ENCODE results near the gene MRPL58. TPM values are rescaled to one million over a fixed set of nuclear protein-coding genes. Genes with fewer than 3 reads are reported as not detected.

The MRPL58 gene
- polyA plus RNA-seq, 4 donors = 26.8 to 29.3 (median 27.7) TPM

DNA sequence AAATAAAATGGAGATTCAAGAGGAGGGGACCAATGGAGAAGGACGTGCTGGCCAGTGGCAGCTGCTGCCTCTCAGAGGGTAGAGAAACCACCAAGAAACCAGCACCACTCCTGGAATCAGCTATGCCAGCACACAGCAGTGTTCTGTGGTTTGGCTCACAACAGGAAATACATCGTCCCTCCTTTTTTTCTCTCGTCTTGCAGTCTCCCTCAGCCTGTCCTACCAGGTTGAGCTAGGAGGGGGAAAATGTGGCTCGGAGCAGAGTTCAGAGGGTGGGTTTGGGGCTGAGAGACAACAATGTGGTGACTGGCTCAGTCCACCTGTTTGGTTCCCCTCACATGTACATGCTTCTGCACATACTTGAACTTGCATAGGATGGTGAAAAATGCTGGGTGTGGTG is 55.4 kb downstream of the MRPL58 start:
- no peak for DNase-seq (ENCODE audit: low read depth in 4 of 4, low spot score in 2 of 4)

DNA sequence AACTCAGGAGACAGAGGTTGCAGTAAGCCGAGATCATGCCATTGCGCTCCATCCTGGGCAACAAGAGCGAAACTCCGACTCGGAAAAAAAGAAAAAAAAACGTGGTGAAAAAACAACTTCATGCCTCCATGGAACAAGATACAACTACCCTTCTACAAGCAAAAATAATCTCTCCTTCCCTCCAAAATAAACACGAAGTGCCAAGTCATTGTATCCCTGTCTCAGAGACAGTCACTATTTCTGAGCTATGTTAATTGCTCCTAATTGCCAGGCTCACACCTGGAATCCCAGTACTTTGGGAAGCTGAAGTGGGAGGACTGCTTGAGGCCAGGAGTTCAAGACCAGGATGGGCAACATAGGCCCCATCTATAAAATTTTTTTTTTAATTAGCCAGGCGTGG is 56.3 kb downstream of the MRPL58 start:
- DNase-seq (ENCODE audit: low read depth in 4 of 4, low spot score in 2 of 4) = no peak

DNA sequence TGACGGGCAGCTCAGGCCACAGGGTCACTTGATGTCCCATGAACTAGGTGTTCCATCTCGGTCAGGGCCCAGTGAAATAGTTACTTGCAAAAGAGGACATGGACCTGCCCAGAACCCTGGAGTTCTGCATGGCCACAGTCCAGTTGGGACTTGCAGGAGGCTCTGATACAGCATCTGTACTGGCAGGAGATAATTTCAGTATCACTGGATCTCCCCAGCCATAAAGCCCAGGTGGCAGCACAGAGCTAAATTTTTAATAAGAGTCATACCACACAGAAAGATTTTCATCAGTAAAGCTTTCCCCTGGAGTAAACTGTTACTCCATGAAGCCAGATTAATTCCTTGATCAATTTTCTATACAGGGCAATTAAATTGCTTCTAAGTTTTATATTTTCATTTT is 57.3 kb downstream of the MRPL58 start:
- DNase-seq (ENCODE audit: low read depth in 4 of 4, low spot score in 2 of 4) = no peak

Other genes starting within 250 kb of the MRPL58 start
- 10 to 100 TPM; 38.9 to 55.6 (median 47.7) TPM for gene NAT9, start 236.3 kb upstream of the MRPL58 start, polyA plus RNA-seq (ENCODE audit: insufficient read length in 4 of 4)
- under 1 TPM; 0.17 to 0.35 (median 0.21) TPM for gene GRIN2C, start 152.8 kb upstream of the MRPL58 start, polyA plus RNA-seq (ENCODE audit: insufficient read length in 4 of 4)
- 10 to 100 TPM in 1 of 4 donors, 1 to 10 TPM in 3; 4.1 to 11.6 (median 9.2) TPM for gene FDXR, start 139.7 kb upstream of the MRPL58 start, polyA plus RNA-seq (ENCODE audit: insufficient read length in 4 of 4)
- gene FADS6, start 119.0 kb upstream of the MRPL58 start, polyA plus RNA-seq (ENCODE audit: insufficient read length in 4 of 4) = under 1 TPM; 0.38 to 0.52 (median 0.47) TPM
- under 1 TPM; 0.44 to 0.90 (median 0.75) TPM for gene USH1G, start 89.4 kb upstream of the MRPL58 start, polyA plus RNA-seq (ENCODE audit: insufficient read length in 4 of 4)
- not detected for gene OTOP2, start 88.4 kb upstream of the MRPL58 start, polyA plus RNA-seq (ENCODE audit: insufficient read length in 4 of 4)
- not detected for gene OTOP3, start 76.8 kb upstream of the MRPL58 start, polyA plus RNA-seq (ENCODE audit: insufficient read length in 4 of 4)
- gene HID1, start 39.9 kb upstream of the MRPL58 start, polyA plus RNA-seq (ENCODE audit: insufficient read length in 4 of 4) = 10 to 100 TPM; 11.6 to 19.1 (median 13.5) TPM
- gene CDR2L, start 25.0 kb upstream of the MRPL58 start, polyA plus RNA-seq (ENCODE audit: insufficient read length in 4 of 4) = 10 to 100 TPM in 2 of 4 donors, 1 to 10 TPM in 2; 8.2 to 12.0 (median 10.0) TPM
- gene ATP5PD, start 34.3 kb downstream of the MRPL58 start, polyA plus RNA-seq (ENCODE audit: insufficient read length in 4 of 4) = 100 to 1,000 TPM; 281 to 356 (median 320) TPM
- 10 to 100 TPM; 29.7 to 34.6 (median 33.9) TPM for gene KCTD2, start 34.6 kb downstream of the MRPL58 start, polyA plus RNA-seq (ENCODE audit: insufficient read length in 4 of 4)
- 10 to 100 TPM; 23.6 to 45.3 (median 33.4) TPM for gene SLC16A5, start 75.3 kb downstream of the MRPL58 start, polyA plus RNA-seq (ENCODE audit: insufficient read length in 4 of 4)
- 10 to 100 TPM; 16.6 to 21.5 (median 17.4) TPM for gene ARMC7, start 97.3 kb downstream of the MRPL58 start, polyA plus RNA-seq (ENCODE audit: insufficient read length in 4 of 4)
- gene NT5C, start 119.1 kb downstream of the MRPL58 start, polyA plus RNA-seq (ENCODE audit: insufficient read length in 4 of 4) = 10 to 100 TPM; 44.7 to 71.4 (median 61.9) TPM
- gene JPT1, start 141.8 kb downstream of the MRPL58 start, polyA plus RNA-seq (ENCODE audit: insufficient read length in 4 of 4) = 100 to 1,000 TPM in 2 of 4 donors, 10 to 100 TPM in 2; 85.8 to 108 (median 93.7) TPM
- 100 to 1,000 TPM; 626 to 750 (median 696) TPM for gene SUMO2, start 170.3 kb downstream of the MRPL58 start, polyA plus RNA-seq (ENCODE audit: insufficient read length in 4 of 4)
- 10 to 100 TPM; 58.8 to 78.9 (median 66.6) TPM for gene NUP85, start 193.0 kb downstream of the MRPL58 start, polyA plus RNA-seq (ENCODE audit: insufficient read length in 4 of 4)
- 10 to 100 TPM; 33.5 to 48.1 (median 41.0) TPM for gene GGA3, start 248.9 kb downstream of the MRPL58 start, polyA plus RNA-seq (ENCODE audit: insufficient read length in 4 of 4)
- 10 to 100 TPM; 70.7 to 86.9 (median 76.6) TPM for gene MRPS7, start 249.2 kb downstream of the MRPL58 start, polyA plus RNA-seq (ENCODE audit: insufficient read length in 4 of 4)